Measurements from ENCODE around the gene LTB4R. TPM values are rescaled to one million over a fixed set of nuclear protein-coding genes. Genes with fewer than 3 reads are reported as not detected.
A peak's percentile ranks its signal among the peaks of the same experiment; 100 is the strongest.

The LTB4R gene
- total and polyA plus RNA-seq, 9 of the 15 experiments (the other 6 are each of a cell fraction or from before 2014, with no cell fraction given): 0.38 to 10.5 (median 2.8) TPM

GRCh38 chr14:24332268-24332993 is 21.1 kb downstream of the LTB4R start (continued):
- no peak for TF ChIP-seq DEAF1 (CRISPR knock-in tag; IDR thresholded peaks at IDR 0.05)
- TF ChIP-seq NR1H2 (CRISPR knock-in tag; IDR thresholded peaks at IDR 0.05): no peak
- no peak for TF ChIP-seq ZNF655 (CRISPR knock-in tag; IDR thresholded peaks at IDR 0.05)
- no peak for TF ChIP-seq E2F3 (CRISPR knock-in tag; IDR thresholded peaks at IDR 0.05)
- TF ChIP-seq ELF4 (CRISPR knock-in tag; IDR thresholded peaks at IDR 0.05): no peak
- TF ChIP-seq TCF7L2 (IDR thresholded peaks at IDR 0.05; ENCODE audit: low read depth, low read length): no peak
- no peak for TF ChIP-seq MLX (CRISPR knock-in tag; conservative IDR thresholded peaks at IDR 0.05)
- TF ChIP-seq ATF3 (IDR thresholded peaks at IDR 0.05): peak; percentile 55; the same call in 1 of the 2 replicates
- no peak for TF ChIP-seq ATF3 (CRISPR knock-in tag; conservative IDR thresholded peaks at IDR 0.05)
- peak; percentile 70 to 85 (median 72) for TF ChIP-seq CTCF (IDR thresholded peaks at IDR 0.05 in 2 of 3, conservative IDR thresholded peaks at IDR 0.05 in 1 of 3; ENCODE audit: insufficient read depth in 2 of 3, low read depth in 1 of 3, low read length in 3 of 3)
- TF ChIP-seq POU5F1 (IDR thresholded peaks at IDR 0.05; ENCODE audit: borderline replicate concordance, low read depth, low read length, partially characterized antibody): no peak
- TF ChIP-seq ARNT (IDR thresholded peaks at IDR 0.05): no peak
- TF ChIP-seq CREM (IDR thresholded peaks at IDR 0.05; ENCODE audit: low read depth): peak; percentile 52; the same call in 1 of the 2 replicates

All from K562 (cell line).